ENCODE data around the gene ZNF544. TPM values are rescaled to one million over a fixed set of nuclear protein-coding genes. Genes with fewer than 3 reads are reported as not detected.
A peak's percentile ranks its signal among the peaks of the same experiment; 100 is the strongest.

Gene ZNF544
- total and polyA plus RNA-seq, 2 donors (not counting 1 experiment from before 2014, with no cell fraction given): 37.1 to 65.7 TPM

- H3K4me3 Mint-ChIP-seq: peak within 1 kb of the TSS; percentile 96
- intact Hi-C loops (cut with micrococcal nuclease): loop anchor here (1.0 to 2.0 kb wide), 10 partner anchors 32 to 656 kb away; partner anchors contain the start of genes ERVK3-1, ZNF132, ZNF329 and ZNF446
- ChIA-PET CTCF (interaction anchor here (0.6 to 1.2 kb wide), 5 partner anchors 28 to 697 kb away, joined by 3 read pairs; partner anchors contain the start of gene ZBTB45), POLR2A (interaction anchor here (0.6 to 1.6 kb wide), 12 partner anchors 10 to 550 kb away, joined by 3 to 7 read pairs (median 3); partner anchors contain the start of genes TRIM28, ZNF132, ZNF211 and ZNF329)
- peaks cover 7 to 95% (median 72%) of the 10 kb centered on the region in 3 donors for H3K9me3 ChIP-seq (ENCODE audit: control extremely low read depth in 1 of 3, control insufficient read depth in 2 of 3, insufficient read depth in 1 of 3, low read length in 2 of 3)
- peak within 1 kb of the TSS; percentile 98 for H3K9ac ChIP-seq (ENCODE audit: low read length)
- H3K9me3 Mint-ChIP-seq (ENCODE audit: insufficient read depth): peaks cover 15% of the 10 kb centered on the region
- peaks cover 26% of the 10 kb centered on the region for H3K4me1 Mint-ChIP-seq
- peak; percentile 85 for ATAC-seq (ENCODE audit: low read depth)
- H3K79me2 ChIP-seq (ENCODE audit: control insufficient read depth, insufficient read depth, low read length): peaks cover 40% of the 10 kb centered on the region
- H2AFZ ChIP-seq (ENCODE audit: insufficient read depth, low read depth, low read length, poor library complexity, severe bottlenecking): peak within 1 kb of the TSS; percentile 85
- H3K27ac ChIP-seq (ENCODE audit: low read length in 2 of 2): peak within 1 kb of the TSS; percentile 99 to 100
- peaks cover 12 to 20% of the 10 kb centered on the region in 2 donors for H3K4me1 ChIP-seq (ENCODE audit: control insufficient read depth in 2 of 2, insufficient read depth in 2 of 2, low read length in 2 of 2)
- H3K27me3 Mint-ChIP-seq: no peaks in the 10 kb centered on the region
- peaks cover 6 to 31% of the 10 kb centered on the region in 2 experiments for H3K36me3 ChIP-seq (replicated peaks in 1 of 2; ENCODE audit: control extremely low read depth in 1 of 2, control insufficient read depth in 1 of 2, extremely low read depth in 1 of 2, insufficient read depth in 2 of 2, low read length in 1 of 2)
- WGBS (ENCODE audit: insufficient coverage): under 1% methylated on average over 80 of the region's 80 CpGs
- peak within 1 kb of the TSS; percentile 100 for H3K27ac Mint-ChIP-seq
- H3K4me3 ChIP-seq (ENCODE audit: control extremely low read depth in 1 of 5, extremely low read depth in 1 of 5, insufficient read depth in 1 of 5, low read depth in 2 of 5, low read length in 4 of 5): peak within 1 kb of the TSS; percentile 78 to 100 (median 88)
- no peaks in the 10 kb centered on the region for H3K27me3 ChIP-seq (replicated peaks in 1 of 4; ENCODE audit: control extremely low read depth in 1 of 4, control insufficient read depth in 3 of 4, insufficient read depth in 4 of 4, low read length in 3 of 4)
- no peaks in the 10 kb centered on the region for H4K20me1 ChIP-seq (ENCODE audit: control insufficient read depth, insufficient read depth, low read length, poor library complexity, severe bottlenecking)
- peak; percentile 97 for DNase-seq
- TF ChIP-seq CTCF (IDR thresholded peaks at IDR 0.05): no peak
- no peak for TF ChIP-seq EZH2 (IDR thresholded peaks at IDR 0.05; ENCODE audit: borderline replicate concordance, insufficient read depth, low read depth, low read length, poor library complexity, severe bottlenecking)
- H3K4me2 ChIP-seq (replicated peaks; ENCODE audit: low read depth, low read length, poor library complexity, severe bottlenecking): peak within 1 kb of the TSS; percentile 81
Observed at GRCh38 chr19:58182989-58183816, 45.5 kb upstream of the ZNF544 start, which contains the start of gene ZNF274. Gene ZNF274 (plus strand): TSS chr19:58183061. CDS start chr19:58183966, 905 bp downstream.
